Activated naive CD4-positive, alpha-beta T cell treated with anti-CD3 and anti-CD28 coated beads, Interleukin-2, amount 50 U/mL, for 16 hours (primary cell): Measurements from ENCODE around the gene CD300LG.
A peak's percentile ranks its signal among the peaks of the same experiment; 100 is the strongest.
"Not testable (repeated sequence)": the region's sequence is repeated elsewhere in the genome, so short reads cannot be mapped to it uniquely, and the experiment has no call there.

ENCODE experiments used
- DNase-seq: peaks from one replicate; pipeline ENCODE4 v3.0.0-alpha.2; 2020

Gene CD300LG

GRCh38 chr17:43856141-43856540 lies 9.2 kb downstream of the CD300LG start:
- DNase-seq, result no peak

DNA sequence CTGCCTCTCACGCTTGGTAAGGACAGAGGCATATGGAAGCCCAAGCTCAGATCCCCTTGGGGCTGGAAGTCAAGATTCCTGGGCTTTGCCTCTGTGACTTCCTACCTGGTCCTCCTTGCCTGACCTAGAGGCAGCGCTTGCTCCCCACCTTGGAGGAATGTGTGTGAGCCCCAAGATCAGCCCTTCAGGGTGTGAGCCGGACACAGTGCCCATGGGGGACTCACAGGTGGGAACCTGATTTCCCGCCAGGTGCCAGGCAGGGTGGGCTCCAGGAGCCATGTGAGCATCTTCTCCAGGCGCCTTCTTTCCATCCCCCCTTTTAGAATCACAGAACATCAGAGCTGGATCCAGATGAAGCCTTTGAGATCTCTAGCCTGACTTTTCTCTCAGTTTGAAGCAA lies 10.2 kb downstream of the CD300LG start:
- no peak for DNase-seq

DNA sequence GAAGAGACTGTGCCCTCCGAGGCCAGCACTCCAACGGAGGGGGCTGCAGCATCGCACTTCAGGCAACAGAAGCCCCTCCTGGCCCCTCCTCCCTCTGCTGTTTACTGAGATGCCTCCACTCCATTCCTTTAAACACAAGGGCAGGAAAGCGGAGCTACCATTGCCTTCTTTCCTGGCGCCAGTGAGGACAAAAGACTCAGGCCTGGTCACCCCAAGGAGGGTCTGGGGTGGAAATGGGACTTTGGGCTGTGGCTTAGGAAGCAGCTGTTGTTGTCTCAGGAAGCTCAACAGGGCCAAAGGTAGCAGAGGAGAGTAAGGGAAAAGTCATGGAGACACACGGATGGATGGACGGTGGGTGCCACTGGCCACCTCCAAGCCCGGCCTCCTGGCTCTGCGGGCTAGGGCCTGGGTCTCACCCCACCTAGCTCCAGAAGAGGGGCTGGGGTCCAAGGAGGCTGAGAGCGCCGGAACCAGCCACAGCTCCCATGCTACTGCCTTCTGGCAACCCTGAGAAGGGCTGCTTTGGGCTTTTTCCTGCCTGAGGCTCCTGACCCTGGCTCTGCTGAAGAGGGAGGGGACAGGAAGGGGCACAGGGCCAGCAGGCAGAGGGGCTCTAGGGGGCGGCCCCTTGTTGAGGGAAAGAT lies 11.1 kb downstream of the CD300LG start:
- DNase-seq, result no peak

DNA sequence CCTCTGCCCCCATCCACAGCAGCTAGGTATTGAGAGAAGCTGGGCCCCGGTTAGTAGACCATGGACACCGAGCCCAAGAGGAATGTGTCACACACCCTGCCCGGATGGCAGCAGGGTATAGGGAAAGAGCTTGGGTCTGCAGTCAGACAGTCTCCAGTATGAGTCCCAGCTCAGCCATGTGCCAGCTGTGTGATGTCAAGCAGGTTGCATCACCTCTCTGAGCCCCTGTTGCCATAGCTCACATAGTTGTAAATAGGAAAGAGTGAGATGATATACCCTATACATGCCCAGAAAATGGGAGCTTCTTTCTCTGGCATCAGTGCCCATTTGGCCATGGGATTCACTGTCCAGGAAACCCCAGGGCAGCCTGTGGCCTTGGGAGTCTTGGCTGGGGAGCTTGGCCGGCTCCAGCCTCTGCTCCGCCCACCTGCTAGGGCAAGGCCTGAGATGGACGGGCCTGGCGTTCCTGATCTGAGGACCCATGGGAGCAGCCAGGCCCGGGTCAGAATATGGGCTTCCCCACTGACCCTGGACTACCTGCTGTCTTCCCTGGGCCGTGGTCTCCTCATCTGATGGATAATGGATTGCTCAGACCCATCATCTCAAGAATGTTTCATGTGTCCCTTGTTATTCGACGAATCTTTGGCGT lies 13.2 kb downstream of the CD300LG start:
- no peak for DNase-seq

- no peak for DNase-seq
Observed at GRCh38 chr17:43860927-43861622, 14.1 kb downstream of the CD300LG start.

GRCh38 chr17:43861960-43862359 lies 15.0 kb downstream of the CD300LG start:
- DNase-seq, result no peak

GRCh38 chr17:43864161-43864984 lies 17.4 kb downstream of the CD300LG start:
- no peak for DNase-seq

DNA sequence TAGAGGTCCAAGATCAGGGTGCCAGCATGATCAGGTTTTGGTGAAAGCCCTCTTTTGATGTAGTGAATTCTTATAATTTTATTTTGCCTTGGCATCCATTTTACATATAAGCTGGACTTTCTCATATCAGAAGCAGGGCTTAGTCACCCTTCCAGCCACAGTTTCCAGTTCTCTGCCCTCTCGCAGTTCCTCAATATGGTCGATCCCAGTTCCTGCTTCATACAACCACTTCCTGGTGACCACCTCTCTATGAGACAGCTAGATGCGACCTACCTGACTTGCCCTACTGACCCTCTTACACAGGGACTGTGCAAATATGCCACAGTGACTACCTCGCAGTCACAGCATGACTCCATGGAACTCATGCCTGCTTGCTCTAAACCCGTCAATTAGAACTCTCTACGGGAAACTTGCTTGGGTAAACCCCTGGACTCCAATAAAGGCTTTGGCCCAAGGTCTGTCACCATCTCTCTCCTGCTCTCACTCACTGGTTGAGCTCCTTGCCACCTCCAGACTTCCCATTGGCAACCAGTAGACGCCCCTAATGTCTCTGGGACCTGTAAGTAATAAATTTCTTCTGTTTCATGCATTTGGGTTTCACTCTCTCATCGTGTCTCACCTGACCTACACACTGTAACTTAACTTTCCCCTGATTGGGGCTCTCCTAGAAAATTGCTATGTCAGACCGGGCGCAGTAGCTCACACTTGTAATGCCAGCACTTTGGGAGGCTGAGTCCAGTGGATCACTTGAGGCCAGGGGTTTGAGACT lies 21.4 kb downstream of the CD300LG start:
- no peak for DNase-seq

- not testable (repeated sequence) for DNase-seq
Observed at GRCh38 chr17:43869031-43869430, 22.1 kb downstream of the CD300LG start.

GRCh38 chr17:43871946-43872690 lies 25.1 kb downstream of the CD300LG start:
- no peak for DNase-seq

- DNase-seq, result no peak
Observed at GRCh38 chr17:43873091-43873490, 26.1 kb downstream of the CD300LG start.

DNA sequence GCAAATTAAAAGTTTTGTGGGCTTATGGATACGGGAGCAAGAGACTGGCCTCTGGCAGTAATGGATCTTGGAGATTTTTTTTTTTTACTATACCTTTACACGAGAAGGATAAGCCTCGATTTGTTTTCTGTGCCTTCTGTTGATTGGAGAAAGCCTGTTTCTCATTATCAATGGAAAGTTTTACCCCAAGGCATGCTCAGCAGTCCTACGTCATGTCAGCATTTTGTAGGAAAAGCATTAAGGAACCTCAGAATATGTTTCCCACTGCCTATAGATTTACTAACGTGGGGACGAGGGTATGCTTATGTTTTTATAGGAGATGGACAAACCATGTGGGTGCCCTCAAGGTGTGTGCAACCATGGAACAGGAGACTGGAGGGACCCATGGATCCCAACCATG lies 26.8 kb downstream of the CD300LG start:
- no peak for DNase-seq

- DNase-seq, result no peak
Observed at GRCh38 chr17:43874293-43874692, 27.3 kb downstream of the CD300LG start.

DNA sequence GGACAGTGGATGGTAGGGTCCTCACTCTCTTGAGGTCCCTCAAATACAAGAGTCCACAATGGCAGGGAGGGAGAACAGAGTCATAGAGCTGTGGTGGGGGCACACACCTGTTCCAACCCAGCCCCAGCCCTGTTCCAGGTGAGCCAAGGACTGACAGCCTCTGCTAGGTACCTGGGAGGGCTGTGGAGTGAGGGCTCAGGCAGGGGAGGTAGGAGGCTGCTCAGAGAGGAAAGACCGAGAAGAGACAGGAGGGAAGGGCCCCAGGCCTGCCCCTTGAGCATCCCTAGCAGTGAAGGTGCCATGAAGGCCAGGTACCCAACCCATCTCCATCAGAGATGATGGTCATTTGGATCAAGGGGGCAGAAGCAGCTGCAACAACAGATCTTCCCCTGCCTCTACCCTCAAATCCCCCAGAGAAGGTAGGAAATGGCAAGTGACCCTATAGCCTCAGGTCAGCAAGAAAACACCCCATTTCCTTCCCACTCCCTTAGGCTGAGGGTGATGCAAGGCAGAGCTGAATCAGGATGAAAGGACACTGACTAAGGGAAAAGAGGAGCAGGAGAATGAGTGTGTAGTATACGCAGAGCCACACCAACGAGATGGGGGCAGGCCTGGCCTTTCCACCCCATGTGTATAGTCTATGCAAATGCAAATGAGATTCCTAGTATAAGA lies 28.6 kb downstream of the CD300LG start:
- no peak for DNase-seq

DNA sequence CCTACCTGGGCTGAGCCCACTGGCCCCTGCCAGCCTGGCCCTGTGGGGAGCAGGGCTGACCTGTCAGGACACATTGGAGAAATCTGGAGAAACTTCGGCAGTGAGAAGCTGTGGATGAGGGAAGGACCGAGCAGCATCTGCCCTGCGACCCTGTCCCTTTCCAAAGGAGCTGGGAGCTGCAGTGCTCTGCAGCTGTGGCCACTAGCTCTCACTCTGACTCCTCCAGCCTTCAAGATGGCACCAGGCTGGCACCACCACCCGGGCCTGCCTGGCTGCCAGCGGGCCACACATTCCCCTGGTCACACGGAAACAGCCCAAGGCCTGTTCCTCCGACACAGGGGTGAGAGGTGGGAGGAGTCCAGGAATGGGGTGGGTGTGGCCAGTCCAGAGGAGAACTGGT lies 30.1 kb downstream of the CD300LG start:
- DNase-seq, result no peak

GRCh38 chr17:43877451-43878155 lies 30.6 kb downstream of the CD300LG start:
- DNase-seq, result no peak

- DNase-seq, result peak; percentile 66
Observed at GRCh38 chr17:43878260-43879175, 31.5 kb downstream of the CD300LG start.

- DNase-seq, result no peak
Observed at GRCh38 chr17:43879723-43880419, 32.9 kb downstream of the CD300LG start.
